Ishikawa (cell line): Measurements from ENCODE around the gene DENND2C.

Source experiments
- CEBPB ChIP-seq: IDR thresholded peaks from 2 replicates; pipeline ENCODE4 v1.6.1; 2012
- CREB1 ChIP-seq: IDR thresholded peaks from 2 replicates; pipeline ENCODE4 v1.6.1; 2012; ENCODE audit warnings: low read depth
- EGR1 ChIP-seq: IDR thresholded peaks from 2 replicates; pipeline ENCODE4 v1.6.1; 2012
- EP300 ChIP-seq: IDR thresholded peaks from 2 replicates; pipeline ENCODE4 v1.6.1; 2012; ENCODE audit warnings: borderline replicate concordance
- FOXM1 ChIP-seq: IDR thresholded peaks from 2 replicates; pipeline ENCODE4 v1.6.1; 2012; ENCODE audit warnings: low read depth, borderline replicate concordance
- NFIC ChIP-seq: IDR thresholded peaks from 2 replicates; pipeline ENCODE4 v1.6.1; 2012
- RAD21 ChIP-seq: IDR thresholded peaks from 2 replicates; pipeline ENCODE4 v1.6.1; 2012; ENCODE audit warnings: low read depth
- TAF1 ChIP-seq: IDR thresholded peaks from 2 replicates; pipeline ENCODE4 v1.6.1; 2012; ENCODE audit warnings: low read depth, mild to moderate bottlenecking
- TCF12 ChIP-seq: IDR thresholded peaks from 2 replicates; pipeline ENCODE4 v1.6.1; 2012; ENCODE audit warnings: low read depth
- TEAD4 ChIP-seq: IDR thresholded peaks from 2 replicates; pipeline ENCODE4 v1.6.1; 2012
- YY1 ChIP-seq: IDR thresholded peaks from 2 replicates; pipeline ENCODE4 v1.6.1; 2012; ENCODE audit warnings: low read depth
- ZBTB7A ChIP-seq: IDR thresholded peaks from 2 replicates; pipeline ENCODE4 v1.6.1; 2012; ENCODE audit warnings: low read depth
- TF ChIP-seq, protein P1 (sequence below): IDR thresholded peaks from 2 replicates; pipeline ENCODE4 v1.6.1; 2012; ENCODE audit warnings: low read depth, mild to moderate bottlenecking
- TF ChIP-seq, protein P2 (sequence below): IDR thresholded peaks from 2 replicates; pipeline ENCODE4 v1.6.1; 2012
- TF ChIP-seq, protein P3 (sequence below): IDR thresholded peaks from 2 replicates; pipeline ENCODE4 v1.6.1; 2012

Gene DENND2C

DNA sequence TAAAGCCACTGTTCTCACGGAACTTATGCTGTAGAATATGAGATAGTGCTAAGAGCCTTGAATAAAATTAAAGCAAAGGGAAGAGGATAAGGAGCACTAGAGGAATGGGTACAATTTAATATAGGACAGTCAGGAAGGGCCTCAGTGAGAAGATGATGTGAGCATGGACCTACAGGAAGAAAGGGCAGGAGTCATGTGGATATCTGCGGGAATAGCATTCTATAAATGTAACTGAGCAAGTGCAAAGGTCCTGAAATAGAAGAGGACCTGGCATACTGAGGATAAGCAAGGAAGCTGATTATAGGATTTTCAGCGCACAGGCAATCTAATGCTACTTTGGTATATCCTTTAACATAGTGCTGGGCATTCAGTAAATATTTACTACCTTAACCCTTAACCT, 75.8 kb downstream of the DENND2C start:
- TF ChIP-seq CEBPB: no peak
- TF ChIP-seq, protein P1, sequence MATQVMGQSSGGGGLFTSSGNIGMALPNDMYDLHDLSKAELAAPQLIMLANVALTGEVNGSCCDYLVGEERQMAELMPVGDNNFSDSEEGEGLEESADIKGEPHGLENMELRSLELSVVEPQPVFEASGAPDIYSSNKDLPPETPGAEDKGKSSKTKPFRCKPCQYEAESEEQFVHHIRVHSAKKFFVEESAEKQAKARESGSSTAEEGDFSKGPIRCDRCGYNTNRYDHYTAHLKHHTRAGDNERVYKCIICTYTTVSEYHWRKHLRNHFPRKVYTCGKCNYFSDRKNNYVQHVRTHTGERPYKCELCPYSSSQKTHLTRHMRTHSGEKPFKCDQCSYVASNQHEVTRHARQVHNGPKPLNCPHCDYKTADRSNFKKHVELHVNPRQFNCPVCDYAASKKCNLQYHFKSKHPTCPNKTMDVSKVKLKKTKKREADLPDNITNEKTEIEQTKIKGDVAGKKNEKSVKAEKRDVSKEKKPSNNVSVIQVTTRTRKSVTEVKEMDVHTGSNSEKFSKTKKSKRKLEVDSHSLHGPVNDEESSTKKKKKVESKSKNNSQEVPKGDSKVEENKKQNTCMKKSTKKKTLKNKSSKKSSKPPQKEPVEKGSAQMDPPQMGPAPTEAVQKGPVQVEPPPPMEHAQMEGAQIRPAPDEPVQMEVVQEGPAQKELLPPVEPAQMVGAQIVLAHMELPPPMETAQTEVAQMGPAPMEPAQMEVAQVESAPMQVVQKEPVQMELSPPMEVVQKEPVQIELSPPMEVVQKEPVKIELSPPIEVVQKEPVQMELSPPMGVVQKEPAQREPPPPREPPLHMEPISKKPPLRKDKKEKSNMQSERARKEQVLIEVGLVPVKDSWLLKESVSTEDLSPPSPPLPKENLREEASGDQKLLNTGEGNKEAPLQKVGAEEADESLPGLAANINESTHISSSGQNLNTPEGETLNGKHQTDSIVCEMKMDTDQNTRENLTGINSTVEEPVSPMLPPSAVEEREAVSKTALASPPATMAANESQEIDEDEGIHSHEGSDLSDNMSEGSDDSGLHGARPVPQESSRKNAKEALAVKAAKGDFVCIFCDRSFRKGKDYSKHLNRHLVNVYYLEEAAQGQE: no peak
- TF ChIP-seq RAD21: no peak
- no peak for TF ChIP-seq EP300
- no peak for TF ChIP-seq TEAD4
- TF ChIP-seq YY1: no peak
- no peak for TF ChIP-seq EGR1
- TF ChIP-seq, protein P2, sequence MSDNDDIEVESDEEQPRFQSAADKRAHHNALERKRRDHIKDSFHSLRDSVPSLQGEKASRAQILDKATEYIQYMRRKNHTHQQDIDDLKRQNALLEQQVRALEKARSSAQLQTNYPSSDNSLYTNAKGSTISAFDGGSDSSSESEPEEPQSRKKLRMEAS: no peak
- TF ChIP-seq TCF12: no peak
- TF ChIP-seq FOXM1: no peak
- TF ChIP-seq, protein P3, sequence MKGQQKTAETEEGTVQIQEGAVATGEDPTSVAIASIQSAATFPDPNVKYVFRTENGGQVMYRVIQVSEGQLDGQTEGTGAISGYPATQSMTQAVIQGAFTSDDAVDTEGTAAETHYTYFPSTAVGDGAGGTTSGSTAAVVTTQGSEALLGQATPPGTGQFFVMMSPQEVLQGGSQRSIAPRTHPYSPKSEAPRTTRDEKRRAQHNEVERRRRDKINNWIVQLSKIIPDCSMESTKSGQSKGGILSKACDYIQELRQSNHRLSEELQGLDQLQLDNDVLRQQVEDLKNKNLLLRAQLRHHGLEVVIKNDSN: no peak
- TF ChIP-seq TAF1: no peak
- TF ChIP-seq NFIC: no peak
- TF ChIP-seq CREB1: no peak
- TF ChIP-seq ZBTB7A: no peak

DNA sequence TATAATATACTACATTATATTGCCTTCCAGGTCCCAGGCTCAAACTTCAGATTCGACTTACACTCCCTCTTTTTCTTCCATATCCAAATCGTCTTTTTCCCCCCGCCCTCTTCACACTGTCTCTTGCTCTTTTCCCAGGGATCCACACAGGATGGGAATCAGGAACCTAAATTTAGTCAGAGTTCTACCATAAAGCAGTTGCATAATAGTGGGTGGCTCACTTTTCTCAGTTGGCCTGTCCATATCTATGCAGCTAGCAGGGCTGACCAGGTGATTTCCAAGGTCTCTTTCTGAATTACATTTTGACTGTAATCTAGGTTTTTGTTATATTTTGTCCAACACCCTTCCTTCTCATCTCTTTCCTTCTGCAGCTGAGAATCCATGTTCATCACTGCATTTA, 80.7 kb downstream of the DENND2C start:
- TF ChIP-seq CEBPB: no peak
- no peak for TF ChIP-seq NFIC

DNA sequence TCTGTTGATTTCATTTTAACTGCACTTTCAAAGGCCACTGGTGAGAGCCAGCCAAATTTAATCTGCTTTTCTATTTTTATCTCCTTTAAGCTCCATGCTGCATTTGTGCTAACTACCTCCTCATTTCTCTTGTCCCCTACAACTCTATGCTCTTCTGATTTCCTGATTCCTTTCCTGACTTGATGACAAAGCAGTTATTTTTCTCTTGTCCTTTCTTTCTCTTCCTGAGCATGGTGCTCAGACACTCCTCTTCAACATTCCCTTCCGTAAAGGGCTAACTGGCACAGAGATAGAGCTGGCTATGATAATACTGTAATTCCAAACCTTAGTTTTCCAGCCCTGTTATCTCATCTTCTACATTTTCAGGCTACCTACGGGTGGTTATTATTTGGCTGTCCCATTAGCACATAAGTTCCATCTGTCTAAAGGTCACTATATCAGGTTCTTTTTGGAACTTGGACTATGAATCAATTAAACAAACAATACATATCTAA, 81.6 kb downstream of the DENND2C start:
- TF ChIP-seq TEAD4 (no peak), CEBPB (no peak)
- TF ChIP-seq, protein P1: no peak
- TF ChIP-seq, protein P2: no peak

DNA sequence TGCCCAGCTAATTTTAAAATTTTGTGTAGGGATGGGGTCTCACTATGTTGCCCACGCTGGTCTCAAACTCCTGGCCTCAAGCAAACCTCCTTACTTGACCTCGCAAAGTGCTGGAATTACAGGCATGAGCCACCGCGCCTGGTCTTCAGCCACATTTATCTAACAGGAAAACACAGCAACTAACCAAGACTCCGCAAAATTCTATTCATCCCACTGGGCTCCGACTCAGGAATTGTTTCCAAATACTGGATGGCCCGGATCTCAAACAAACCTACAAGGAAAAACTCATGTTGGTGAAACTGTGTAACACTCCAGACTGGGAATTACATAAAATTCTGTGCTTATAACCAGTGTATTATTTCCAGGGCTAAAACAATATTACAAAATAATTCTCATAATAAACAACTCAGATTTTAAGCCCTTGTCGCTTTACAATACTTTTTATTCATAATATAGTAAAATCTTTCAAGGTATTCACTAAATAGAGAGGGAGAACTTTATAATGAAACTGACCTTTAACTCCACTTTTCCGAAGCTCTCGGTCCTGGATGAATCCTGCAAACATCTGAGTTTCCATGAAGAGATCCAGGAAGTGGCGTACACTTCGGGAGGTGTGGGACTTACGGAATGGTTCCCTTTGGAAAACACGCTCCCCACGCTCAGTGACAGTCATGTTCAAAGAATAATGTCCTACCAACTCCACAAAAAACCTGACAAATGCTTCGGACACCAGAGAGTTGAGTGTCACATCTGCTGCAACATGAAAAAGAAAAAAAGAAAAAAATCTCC, 82.5 kb downstream of the DENND2C start:
- TF ChIP-seq TCF12 (no peak), NFIC (no peak), TAF1 (no peak), FOXM1 (no peak), ZBTB7A (no peak)

DNA sequence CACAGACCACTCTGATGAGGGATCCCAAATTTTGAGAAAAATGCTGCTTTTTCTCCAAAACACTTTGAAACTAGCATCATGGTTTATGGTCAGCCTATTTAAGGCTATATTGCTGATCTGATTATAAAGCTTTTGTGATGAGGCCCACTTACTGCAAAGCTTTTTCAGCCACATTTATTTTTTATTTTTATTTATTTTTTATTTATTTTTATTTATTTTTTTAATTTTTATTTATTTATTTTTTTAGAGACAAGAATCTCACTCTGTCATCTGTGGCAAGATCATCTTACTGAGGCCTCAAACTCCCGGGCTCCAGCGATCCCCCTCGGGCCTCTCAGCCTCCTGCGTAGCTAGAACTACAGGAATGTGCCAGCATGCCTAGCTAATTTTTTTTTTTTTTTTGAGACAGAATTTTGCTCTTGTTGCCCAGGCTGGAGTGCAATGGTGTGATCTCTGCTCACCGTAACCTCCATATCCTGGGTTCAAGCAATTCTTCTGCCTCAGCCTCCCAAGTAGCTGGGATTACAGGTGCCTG, 83.3 kb downstream of the DENND2C start:
- no peak for TF ChIP-seq TCF12
- TF ChIP-seq, protein P3: no peak
- TF ChIP-seq TAF1: no peak
- no peak for TF ChIP-seq ZBTB7A
- no peak for TF ChIP-seq YY1
- TF ChIP-seq, protein P2: no peak
- TF ChIP-seq RAD21: no peak
- no peak for TF ChIP-seq FOXM1

DNA sequence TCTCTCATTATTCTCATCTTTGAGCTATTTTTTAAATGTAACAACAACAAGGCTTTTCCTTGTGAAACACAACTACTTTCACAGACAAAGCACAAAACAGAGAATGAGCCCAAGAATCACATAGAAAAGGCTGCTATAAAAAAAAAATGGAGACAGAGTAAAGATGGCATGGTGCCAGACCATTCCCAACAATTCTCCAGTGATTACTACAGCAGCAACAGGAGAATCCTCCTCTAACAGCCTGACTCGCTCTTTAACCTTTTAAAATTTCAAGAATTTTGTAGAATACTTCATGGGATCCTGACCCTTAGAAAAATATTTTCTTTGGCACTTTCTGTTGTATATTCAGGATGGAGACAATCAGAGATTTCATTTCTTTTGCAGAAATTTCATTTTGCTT, 84.6 kb downstream of the DENND2C start:
- TF ChIP-seq TEAD4 (no peak), YY1 (no peak), FOXM1 (no peak), NFIC (0 out of 2 replicates have a peak, but pooled peaks have one; percentile 9)
- TF ChIP-seq, protein P2: no peak
